T-helper 1 cell treated with Interleukin-12 subunit alpha and Interleukin-12 subunit beta and Interleukin-4 antibody, amounts not matched to agents 30 ng/mL and 1 ng/mL, for 36 hours (primary cell): ENCODE measurements around the gene RMND5B. TPM values are rescaled to one million over a fixed set of nuclear protein-coding genes. Genes with fewer than 3 reads are reported as not detected.

Experiments
- intact Hi-C: fragments of 100-400 bp; cut with micrococcal nuclease; formaldehyde crosslinking; loops from one replicate; pipeline ENCODE4 v1.15.1; 2024
- total RNA-seq: library from RNA; stranded (reverse); gene quantifications from 2 replicates; pipeline ENCODE4 v1.2.3, GENCODE V29; 2022

Gene RMND5B
- total RNA-seq, 1 donor from 2014 or later: 20.3 TPM

DNA sequence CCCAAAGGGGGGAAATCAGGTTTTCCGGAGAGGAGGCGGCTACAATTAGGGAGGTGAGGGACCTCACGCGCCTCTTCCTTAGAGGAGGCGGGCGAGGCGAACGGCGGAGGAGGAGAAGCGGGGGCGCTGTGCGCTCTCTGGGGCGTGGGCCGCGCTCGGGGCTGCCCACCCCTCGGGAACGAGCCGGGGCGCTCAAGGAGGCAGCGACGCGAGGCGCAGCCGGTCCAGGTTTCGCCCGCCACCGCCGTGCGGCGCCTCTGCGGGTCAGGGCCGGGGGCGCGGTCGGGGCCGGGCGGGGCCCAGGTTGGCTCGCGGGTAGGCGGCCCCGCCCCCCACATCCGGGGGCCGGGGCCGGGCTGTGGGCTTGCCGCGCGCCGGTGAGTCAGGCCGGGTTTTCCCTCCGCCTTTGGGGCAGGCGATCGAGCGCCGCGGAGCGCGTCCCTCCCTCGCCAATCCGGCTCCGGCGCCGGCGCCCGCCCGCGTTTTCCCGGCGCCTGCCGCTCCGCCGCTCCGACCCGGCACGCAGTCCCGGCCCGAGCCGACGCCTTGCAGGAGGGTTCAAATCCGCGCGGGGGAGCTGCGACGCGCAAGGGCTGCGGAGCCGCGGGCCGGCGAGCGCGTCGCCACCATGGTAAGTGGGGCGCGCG is 17.6 kb upstream of the RMND5B start, which contains the start of gene N4BP3:
Gene N4BP3 (plus strand): TSS at position 392 of the 647 bp plus-strand sequence. CDS start 6,052 bp downstream, outside the sequence.
- intact Hi-C loops: loop anchor here (1.0 to 5.0 kb wide), 6 partner anchors 8 to 1751 kb away; partner anchors contain the start of genes KIAA1191, PDLIM7 and RMND5B

DNA sequence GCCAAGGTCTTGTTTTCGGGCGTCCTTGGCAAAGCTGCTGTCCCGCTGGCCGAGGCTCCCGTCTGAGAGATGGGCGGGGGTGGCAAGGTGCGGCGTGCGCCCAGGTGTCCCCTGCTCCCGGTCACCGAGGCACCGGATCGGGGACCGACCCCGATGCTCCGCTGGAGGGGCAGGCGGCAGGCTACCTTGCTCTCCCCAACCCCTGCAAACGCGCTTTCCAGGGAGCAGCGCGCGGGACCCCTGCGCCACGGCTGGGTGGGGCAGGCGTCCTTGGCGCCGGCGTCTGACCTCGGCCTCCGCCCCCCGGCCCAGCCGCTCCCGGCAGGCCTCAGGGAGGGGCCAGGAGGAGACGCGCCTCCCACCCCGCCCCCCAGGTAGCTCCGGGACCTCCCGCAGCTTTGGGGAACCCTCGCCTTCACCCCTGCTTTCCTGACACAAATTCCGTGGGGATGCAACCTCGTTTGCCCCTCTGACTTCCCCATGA is 16.9 kb upstream of the RMND5B start:
- intact Hi-C loops: loop anchor here (1.0 to 5.0 kb wide), 6 partner anchors 7 to 1752 kb away; partner anchors contain the start of genes KIAA1191, PDLIM7 and RMND5B

DNA sequence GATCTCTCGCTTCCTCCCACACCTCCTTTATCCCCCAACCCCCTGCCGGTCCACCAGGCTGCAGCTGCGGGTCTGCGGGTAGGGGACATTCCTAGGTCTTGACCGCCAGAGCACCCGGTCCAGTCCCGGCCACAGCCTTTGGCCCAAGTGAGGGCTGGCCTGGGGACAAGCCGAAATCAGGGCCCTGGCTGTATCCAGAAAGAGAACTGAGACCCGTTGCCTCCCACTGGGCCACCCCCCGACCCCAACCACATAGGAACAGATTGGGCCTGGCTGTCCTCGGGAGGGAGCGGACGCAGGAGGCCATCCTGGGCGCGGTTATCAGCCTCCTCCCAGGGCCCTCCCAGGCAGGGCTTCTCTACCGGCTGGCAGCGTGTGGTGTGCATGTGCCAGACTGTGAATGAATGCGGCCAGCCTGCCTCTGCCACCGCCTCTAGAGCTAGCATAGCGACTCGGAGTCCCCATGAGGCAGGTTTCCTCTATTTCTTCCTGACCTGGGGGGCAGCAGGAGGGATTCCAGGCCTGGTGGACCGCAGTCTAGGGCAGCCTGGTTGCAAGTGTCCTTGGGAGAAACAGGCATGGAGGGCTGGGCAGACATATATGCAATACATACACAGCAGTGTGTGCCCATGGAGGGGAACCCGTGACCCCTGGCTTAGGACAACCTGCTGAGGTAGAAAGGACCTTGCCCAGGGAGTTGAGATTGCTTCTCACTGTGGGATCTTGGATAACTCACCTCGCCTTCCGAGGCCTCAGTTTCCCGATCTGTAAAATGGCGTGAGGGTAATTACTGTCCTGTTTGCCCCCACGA is 16.3 kb upstream of the RMND5B start:
- intact Hi-C loops: loop anchor here (5.0 kb wide), 1 partner anchor 1752 kb away; the partner anchor contains the start of gene KIAA1191

GRCh38 chr5:178115136-178115813 is 15.5 kb upstream of the RMND5B start:
- intact Hi-C loops: no loop called here

DNA sequence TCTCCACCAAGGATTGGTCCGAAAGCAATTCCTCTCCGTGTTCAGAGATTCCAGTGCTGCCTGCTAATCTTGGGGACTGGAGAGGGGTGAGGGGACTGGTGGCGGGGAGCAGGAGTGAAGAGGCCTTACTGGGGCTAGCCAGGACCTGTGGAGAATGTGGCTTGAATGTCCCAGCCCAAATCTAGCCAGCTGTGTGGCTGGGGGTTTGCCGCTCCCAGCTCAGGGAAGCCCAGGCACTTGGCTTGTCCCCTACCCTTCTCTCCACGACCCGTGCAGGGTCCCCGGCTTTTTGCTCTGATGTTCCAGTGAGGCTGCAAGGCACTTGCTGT is 15.0 kb upstream of the RMND5B start:
- intact Hi-C loops: loop anchor here (1.0 kb wide), 1 partner anchor 16 kb away; the partner anchor contains the start of gene RMND5B

- intact Hi-C loops: loop anchor here (1.0 kb wide), 1 partner anchor 15 kb away; the partner anchor contains the start of gene RMND5B
Measured at GRCh38 chr5:178116143-178116885, 14.5 kb upstream of the RMND5B start.

DNA sequence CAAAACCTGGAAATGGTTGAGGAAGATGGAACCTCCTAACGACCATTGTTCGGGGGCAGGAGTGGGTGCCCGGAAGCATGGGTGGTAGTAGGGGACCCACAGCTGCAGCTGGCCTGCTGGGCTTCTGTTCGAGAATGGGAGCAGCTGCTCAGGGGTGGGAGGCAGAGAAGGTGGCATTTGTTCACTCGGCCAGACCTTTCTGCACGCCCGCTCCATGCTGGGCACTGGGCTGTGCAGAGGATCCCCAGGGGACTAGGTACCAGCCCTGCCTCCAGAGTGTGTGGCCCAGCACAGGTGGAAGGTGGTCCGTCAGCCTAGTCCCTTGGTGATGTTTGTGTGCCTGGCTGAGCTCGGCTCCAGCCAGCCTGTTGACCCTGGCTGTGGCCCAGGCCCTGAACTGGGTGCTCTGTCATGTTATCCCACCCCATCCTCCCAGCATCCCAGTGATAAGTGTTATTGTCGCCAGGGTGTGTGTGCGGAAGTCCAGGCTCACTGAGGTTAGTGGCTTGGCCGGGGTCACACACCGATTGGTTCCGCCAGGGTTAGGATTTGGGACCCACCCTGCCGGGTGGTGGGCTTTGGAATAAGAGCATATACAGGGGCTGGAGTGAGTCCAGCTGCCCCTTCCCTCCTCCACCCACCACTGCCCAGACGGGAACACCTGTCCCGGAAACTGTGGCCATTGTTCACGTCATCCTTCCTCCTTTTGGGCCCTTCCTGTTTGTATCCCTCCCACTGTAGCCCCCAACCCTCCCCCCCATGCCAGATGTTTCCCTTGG is 12.7 kb upstream of the RMND5B start:
- intact Hi-C loops: no loop called here

DNA sequence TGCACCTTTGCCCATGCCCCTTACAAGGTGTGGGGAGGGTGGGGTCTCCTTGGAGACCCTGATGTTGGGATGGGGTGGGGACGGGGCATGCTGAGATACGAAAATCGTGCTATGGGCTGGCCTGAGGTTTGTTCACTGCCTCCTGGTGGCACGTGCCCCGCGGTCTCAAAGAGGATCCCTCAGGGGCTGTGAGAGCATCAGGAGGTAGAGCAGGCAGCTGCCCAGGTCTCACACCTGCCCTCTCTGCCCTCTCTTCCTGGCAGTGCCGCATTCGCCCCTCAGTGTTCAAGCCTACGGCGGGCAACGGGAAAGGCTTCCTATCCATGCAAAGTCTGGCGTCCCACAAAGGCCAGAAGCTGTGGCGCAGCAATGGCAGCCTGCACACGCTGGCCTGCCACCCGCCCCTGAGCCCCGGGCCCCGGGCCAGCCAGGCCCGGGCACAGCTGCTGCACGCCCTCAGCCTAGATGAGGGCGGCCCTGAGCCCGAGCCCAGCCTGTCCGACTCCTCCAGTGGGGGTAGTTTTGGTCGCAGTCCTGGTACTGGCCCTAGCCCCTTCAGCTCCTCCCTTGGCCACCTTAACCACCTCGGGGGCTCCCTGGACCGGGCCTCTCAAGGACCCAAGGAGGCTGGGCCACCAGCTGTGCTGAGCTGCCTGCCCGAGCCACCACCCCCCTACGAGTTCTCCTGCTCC is 10.8 kb upstream of the RMND5B start:
- intact Hi-C loops: no loop called here

GRCh38 chr5:178120607-178121357 is 10.0 kb upstream of the RMND5B start:
- intact Hi-C loops: loop anchor here (1.0 kb wide), 5 partner anchors 7 to 44 kb away; partner anchors contain the start of genes N4BP3 and RMND5B

DNA sequence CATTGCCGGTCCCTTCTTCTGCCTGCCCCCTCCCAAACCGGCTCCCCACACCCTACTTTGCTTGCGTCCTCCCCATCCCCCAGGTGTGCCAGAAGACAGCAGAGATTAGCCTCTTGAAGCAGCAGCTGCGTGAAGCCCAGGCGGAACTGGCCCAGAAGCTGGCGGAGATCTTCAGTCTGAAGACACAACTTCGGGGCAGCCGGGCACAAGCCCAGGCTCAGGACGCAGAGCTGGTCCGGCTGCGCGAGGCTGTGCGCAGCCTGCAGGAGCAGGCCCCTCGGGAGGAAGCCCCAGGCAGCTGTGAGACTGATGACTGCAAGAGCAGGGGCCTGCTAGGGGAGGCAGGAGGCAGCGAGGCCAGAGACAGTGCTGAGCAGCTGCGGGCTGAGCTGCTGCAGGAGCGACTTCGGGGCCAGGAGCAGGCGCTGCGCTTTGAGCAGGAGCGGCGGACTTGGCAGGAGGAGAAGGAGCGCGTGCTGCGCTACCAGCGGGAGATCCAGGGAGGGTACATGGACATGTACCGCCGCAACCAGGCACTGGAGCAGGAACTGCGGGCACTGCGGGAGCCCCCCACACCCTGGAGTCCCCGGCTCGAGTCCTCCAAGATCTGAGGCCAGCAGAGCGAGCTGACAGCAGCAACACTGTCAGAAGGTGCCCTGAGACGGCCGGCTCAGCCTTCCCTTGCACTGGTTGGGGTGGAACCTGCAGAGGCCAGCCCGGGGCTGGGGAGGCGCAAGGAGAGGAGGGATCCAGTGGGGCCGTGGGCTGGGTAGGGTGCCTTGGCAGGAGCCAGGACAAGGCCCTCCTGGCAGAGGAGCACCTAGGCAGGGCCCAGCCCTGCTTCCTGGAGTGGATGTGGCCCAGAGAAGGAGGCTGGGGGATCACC is 9.2 kb upstream of the RMND5B start:
- intact Hi-C loops: loop anchor here (1.0 kb wide), 5 partner anchors 8 to 45 kb away; partner anchors contain the start of genes N4BP3 and RMND5B

DNA sequence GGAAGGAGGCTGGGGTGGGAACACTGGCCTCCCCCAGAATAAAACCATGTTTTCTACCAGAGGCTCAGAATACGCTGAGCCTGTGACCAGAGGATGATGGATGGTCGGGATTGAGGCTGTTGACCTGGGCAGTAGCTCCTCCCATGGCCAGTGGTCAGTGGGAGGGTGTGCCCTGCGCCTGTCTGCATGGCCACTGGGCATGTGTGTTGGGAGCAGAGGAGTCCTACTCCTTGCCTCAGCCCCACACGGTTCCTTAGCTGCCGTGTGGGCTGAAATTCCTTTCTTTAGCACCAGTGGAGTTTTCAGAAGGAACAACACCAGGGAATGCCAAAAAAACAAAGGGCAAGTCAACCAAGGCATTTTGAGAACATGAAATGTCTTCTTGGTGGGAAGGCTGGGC is 8.5 kb upstream of the RMND5B start:
- intact Hi-C loops: no loop called here

GRCh38 chr5:178123094-178123965 is 7.5 kb upstream of the RMND5B start:
- intact Hi-C loops: no loop called here

GRCh38 chr5:178123966-178124925 is 6.6 kb upstream of the RMND5B start:
- intact Hi-C loops: no loop called here

DNA sequence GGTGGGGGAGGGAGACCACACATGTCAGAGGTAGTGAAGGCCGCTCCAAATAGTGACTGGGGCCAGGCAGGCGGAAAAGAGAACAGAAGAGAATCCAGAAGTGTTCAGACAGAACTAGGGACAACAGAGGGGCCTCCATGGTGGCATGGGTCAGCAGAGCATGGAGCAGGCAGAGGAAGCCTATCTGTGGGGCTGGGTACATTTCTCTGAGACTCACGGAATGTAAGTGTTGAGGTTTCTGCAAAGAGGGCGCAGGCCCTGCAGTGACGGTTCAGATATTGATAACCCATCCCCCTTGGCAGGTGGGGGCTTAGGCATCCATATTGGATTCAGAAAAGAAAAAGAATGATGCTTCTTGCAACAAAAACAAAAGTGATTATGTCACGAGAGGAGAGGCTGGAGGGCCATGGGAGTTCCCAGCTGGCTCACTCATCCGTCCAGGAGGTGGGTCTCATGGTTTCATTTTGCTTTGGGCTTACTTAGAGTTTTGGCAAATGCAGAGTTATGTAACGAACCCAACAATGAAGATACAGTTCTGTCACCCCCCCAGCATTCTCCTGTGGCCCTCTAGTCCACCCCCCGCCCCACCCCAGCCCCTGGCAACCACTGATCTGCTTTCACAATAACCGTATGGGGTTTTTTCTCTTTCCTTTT is 5.4 kb upstream of the RMND5B start:
- intact Hi-C loops: no loop called here

- intact Hi-C loops: no loop called here
Measured at GRCh38 chr5:178126556-178126955, 4.3 kb upstream of the RMND5B start.
